HepG2 (cell line): ENCODE data around the gene STK25. TPM values are rescaled to one million over a fixed set of nuclear protein-coding genes. Genes with fewer than 3 reads are reported as not detected.
A peak's percentile ranks its signal among the peaks of the same experiment; 100 is the strongest.

Source experiments
- HMGXB3 ChIP-seq: sonication (generic); formaldehyde crosslinking; IDR thresholded peaks from 2 replicates; pipeline ENCODE4 v1.4.0; 2020; ENCODE audit warnings: missing genetic modification reagents, borderline replicate concordance
- IKZF5 ChIP-seq: IDR thresholded peaks from 2 replicates; pipeline ENCODE4 v1.6.1; 2018; ENCODE audit warnings: missing genetic modification reagents, mild to moderate bottlenecking, missing compliant biosample characterization
- SP4 ChIP-seq: sonication (generic); formaldehyde crosslinking; IDR thresholded peaks from 2 replicates; pipeline ENCODE4 v1.8.1; 2023; ENCODE audit warnings: mild to moderate bottlenecking, missing genetic modification reagents
- ZNF317 ChIP-seq: sonication (generic); formaldehyde crosslinking; IDR thresholded peaks from 2 replicates; pipeline ENCODE4 v1.5.0; 2020; ENCODE audit warnings: mild to moderate bottlenecking, missing genetic modification reagents
- ZNF678 ChIP-seq: sonication (generic); formaldehyde crosslinking; IDR thresholded peaks from 2 replicates; pipeline ENCODE4 v1.4.0; 2020; ENCODE audit warnings: mild to moderate bottlenecking, missing genetic modification reagents
- ZNF761 ChIP-seq: sonication (generic); formaldehyde crosslinking; conservative IDR thresholded peaks from 2 replicates; pipeline ENCODE4 v1.4.0; 2020; ENCODE audit warnings: mild to moderate bottlenecking, missing genetic modification reagents
- polyA plus RNA-seq, 8 experiments: library from polyadenylated mRNA; depleted of rRNA in 3 of 8; stranded (reverse) in 7 of 8; unstranded in 1 of 8; fragments of >200 nt; fragmentation: Illumina TruSeq in 4 of 8; extraction: Trizol in 4 of 8; gene quantifications; 2 replicates each; pipeline versions ENCODE4 v1.2.1 to v1.2.3, GENCODE V29; 2011 to 2016; ENCODE audit warnings: low read depth in 4 of 8, missing spikeins in 1 of 8, mixed read lengths in 1 of 8; ENCODE audit not compliant: insufficient read depth in 1 of 8
- total RNA-seq, 5 experiments: library from RNA; depleted of rRNA; stranded (reverse); fragments of >200 nt; fragmentation: Illumina TruSeq; extraction: Trizol; gene quantifications; 2 replicates each; pipeline ENCODE4 v1.2.3, GENCODE V29; 2016; ENCODE audit warnings: low read depth in 1 of 5

Gene STK25
- total and polyA plus RNA-seq, 2 of the 13 experiments (the other 11 are each of a cell fraction or from before 2014, with no cell fraction given) = 177 to 481 TPM

GRCh38 chr2:241540771-241541561, 32.6 kb upstream of the STK25 start (continued):
- no peak for TF ChIP-seq HMGXB3 (CRISPR knock-in tag)
- TF ChIP-seq ZNF678 (CRISPR knock-in tag) = 0 out of 2 replicates have a peak, but pooled peaks have one; percentile 27
- no peak for TF ChIP-seq ZNF317
- TF ChIP-seq ZNF761 = 0 out of 2 replicates have a peak, but pooled peaks have one; percentile 22
- TF ChIP-seq IKZF5 = no peak
- peak; percentile 71 for TF ChIP-seq SP4 (CRISPR knock-in tag)
